DOHH2 (cell line): ENCODE results near the gene SARNP.

Experiments used
- H3F3A ChIP-seq: fragments of 200-600 bp; sonication (generic), shearing (Covaris generic); 2 replicates; pipeline ENCODE4 v1.6.0; 2016; ENCODE audit warnings: antibody characterized with exemption, mild to moderate bottlenecking; ENCODE audit not compliant: control insufficient read depth, insufficient read depth
- H3K27ac ChIP-seq: fragments of 200-600 bp; sonication (generic); 2 replicates; pipeline ENCODE4 v1.5.1; 2014; ENCODE audit warnings: low read depth, mild to moderate bottlenecking, low read length, moderate library complexity
- H3K27me3 ChIP-seq: fragments of 200-600 bp; sonication (generic); 2 replicates; pipeline ENCODE4 v1.6.1; 2014; ENCODE audit warnings: mild to moderate bottlenecking, low read length, mixed read lengths; ENCODE audit not compliant: control insufficient read depth
- H3K36me3 ChIP-seq: fragments of 200-600 bp; sonication (generic); 2 replicates; pipeline ENCODE4 v1.6.1; 2014; ENCODE audit warnings: mild to moderate bottlenecking, low read length, moderate library complexity, mixed read lengths; ENCODE audit not compliant: control insufficient read depth
- H3K4me1 ChIP-seq: fragments of 200-600 bp; sonication (generic); 2 replicates; pipeline ENCODE4 v1.6.1; 2014; ENCODE audit warnings: mild to moderate bottlenecking, low read length, mixed read lengths; ENCODE audit not compliant: control insufficient read depth
- H3K4me2 ChIP-seq: fragments of 200-600 bp; sonication (generic); 2 replicates; pipeline ENCODE4 v1.6.0; 2014; ENCODE audit warnings: mild to moderate bottlenecking, low read length, moderate library complexity
- H3K4me3 ChIP-seq: fragments of 200-600 bp; sonication (generic); 2 replicates; pipeline ENCODE4 v1.5.1; 2014; ENCODE audit warnings: mild to moderate bottlenecking, low read length, mixed read lengths
- H3K79me2 ChIP-seq: fragments of 200-600 bp; sonication (generic); 2 replicates; pipeline ENCODE4 v1.6.1; 2014; ENCODE audit warnings: mild to moderate bottlenecking, low read length, mixed read lengths; ENCODE audit not compliant: control insufficient read depth
- H3K9me2 ChIP-seq: fragments of 200-600 bp; sonication (generic); replicated peaks from 2 replicates; pipeline ENCODE4 v1.6.1; 2014; ENCODE audit warnings: mild to moderate bottlenecking, low read length, mixed read lengths; ENCODE audit not compliant: control insufficient read depth
- H3K9me3 ChIP-seq: fragments of 200-600 bp; sonication (generic); 2 replicates; pipeline ENCODE4 v1.6.1; 2014; ENCODE audit warnings: antibody characterized with exemption, low read length, mixed read lengths; ENCODE audit not compliant: control insufficient read depth, insufficient read depth
- H4K20me1 ChIP-seq: fragments of 200-600 bp; sonication (generic); 2 replicates; pipeline ENCODE4 v1.6.0; 2014; ENCODE audit warnings: low read depth, mild to moderate bottlenecking, antibody characterized with exemption, low read length, moderate library complexity; ENCODE audit not compliant: control insufficient read depth, insufficient read depth
- EZH2phosphoT487 ChIP-seq: fragments of 200-600 bp; sonication (generic); IDR thresholded peaks from 2 replicates; pipeline ENCODE4 v1.6.1; 2017; ENCODE audit warnings: borderline replicate concordance, mild to moderate bottlenecking, antibody characterized with exemption, low read length, moderate library complexity, mixed read lengths
- TF ChIP-seq, protein P1 (sequence below): fragments of 200-600 bp; sonication (generic); IDR thresholded peaks from one replicate; pipeline ENCODE4 v1.5.1; 2014; ENCODE audit warnings: antibody characterized with exemption, mild to moderate bottlenecking, low read depth, low read length; ENCODE audit not compliant: poor library complexity, severe bottlenecking

SARNP gene

DNA sequence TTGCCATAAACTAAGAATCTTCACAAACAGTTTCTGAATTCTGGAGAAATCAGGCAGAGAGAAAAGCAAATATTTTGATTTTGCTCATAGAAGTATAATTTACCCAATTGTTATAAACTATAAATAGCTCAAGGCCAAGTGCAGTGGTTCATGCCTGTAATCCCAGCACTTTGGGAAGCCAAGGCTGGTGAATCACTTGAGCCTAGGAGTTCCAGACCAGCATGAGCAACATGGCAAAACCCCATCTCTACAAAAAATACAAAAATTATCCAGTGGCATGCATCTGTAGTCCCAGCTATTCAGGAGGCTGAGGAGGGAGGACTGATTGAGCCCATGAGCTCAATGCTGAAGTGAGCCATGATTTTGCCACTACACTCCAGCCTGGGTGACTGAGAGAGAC, 44.8 kb upstream of the SARNP start:
- H3K79me2 ChIP-seq = no peaks in the 10 kb centered on the region
- no peak overlapping the region for H3K27ac ChIP-seq
- H3F3A ChIP-seq = no peaks in the 10 kb centered on the region
- H3K4me2 ChIP-seq = no peak overlapping the region
- no peaks in the 10 kb centered on the region for H3K9me2 ChIP-seq
- no peak for TF ChIP-seq EZH2phosphoT487
- TF ChIP-seq, protein P1, sequence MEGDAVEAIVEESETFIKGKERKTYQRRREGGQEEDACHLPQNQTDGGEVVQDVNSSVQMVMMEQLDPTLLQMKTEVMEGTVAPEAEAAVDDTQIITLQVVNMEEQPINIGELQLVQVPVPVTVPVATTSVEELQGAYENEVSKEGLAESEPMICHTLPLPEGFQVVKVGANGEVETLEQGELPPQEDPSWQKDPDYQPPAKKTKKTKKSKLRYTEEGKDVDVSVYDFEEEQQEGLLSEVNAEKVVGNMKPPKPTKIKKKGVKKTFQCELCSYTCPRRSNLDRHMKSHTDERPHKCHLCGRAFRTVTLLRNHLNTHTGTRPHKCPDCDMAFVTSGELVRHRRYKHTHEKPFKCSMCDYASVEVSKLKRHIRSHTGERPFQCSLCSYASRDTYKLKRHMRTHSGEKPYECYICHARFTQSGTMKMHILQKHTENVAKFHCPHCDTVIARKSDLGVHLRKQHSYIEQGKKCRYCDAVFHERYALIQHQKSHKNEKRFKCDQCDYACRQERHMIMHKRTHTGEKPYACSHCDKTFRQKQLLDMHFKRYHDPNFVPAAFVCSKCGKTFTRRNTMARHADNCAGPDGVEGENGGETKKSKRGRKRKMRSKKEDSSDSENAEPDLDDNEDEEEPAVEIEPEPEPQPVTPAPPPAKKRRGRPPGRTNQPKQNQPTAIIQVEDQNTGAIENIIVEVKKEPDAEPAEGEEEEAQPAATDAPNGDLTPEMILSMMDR = no peak
- H3K27me3 ChIP-seq = no peaks in the 10 kb centered on the region
- no peaks in the 10 kb centered on the region for H3K9me3 ChIP-seq
- no peaks in the 10 kb centered on the region for H4K20me1 ChIP-seq
- H3K4me1 ChIP-seq = no peaks in the 10 kb centered on the region
- no peaks in the 10 kb centered on the region for H3K36me3 ChIP-seq
- H3K4me3 ChIP-seq = no peak overlapping the region

DNA sequence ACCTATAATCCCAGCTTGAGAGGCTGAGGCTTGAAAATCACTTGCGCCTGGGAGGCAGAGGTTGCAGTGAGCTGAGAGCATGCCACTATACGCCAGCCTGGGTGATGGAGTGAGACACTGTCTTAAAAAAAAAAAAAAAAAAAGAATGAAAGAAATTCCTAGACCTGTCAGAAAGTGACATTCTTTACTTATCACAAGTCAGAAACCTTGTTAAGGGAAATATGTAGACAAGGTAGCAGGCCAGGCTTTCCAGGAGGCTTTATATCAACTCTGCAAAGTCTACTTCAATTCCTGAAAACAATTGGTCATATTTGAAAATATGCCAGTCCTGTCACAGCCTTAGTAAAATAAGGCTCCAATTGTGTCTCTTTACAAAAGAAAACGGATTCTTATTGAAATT, 44.3 kb upstream of the SARNP start:
- TF ChIP-seq, protein P1 = no peak
- no peak for TF ChIP-seq EZH2phosphoT487
- Histone ChIP-seq H3F3A (no peaks in the 10 kb centered on the region), H3K9me2 (no peaks in the 10 kb centered on the region), H3K9me3 (no peaks in the 10 kb centered on the region), H3K4me3 (no peak overlapping the region), H3K27ac (no peak overlapping the region), H3K4me1 (no peaks in the 10 kb centered on the region), H3K4me2 (no peak overlapping the region), H3K36me3 (no peaks in the 10 kb centered on the region), H3K27me3 (no peaks in the 10 kb centered on the region), H3K79me2 (no peaks in the 10 kb centered on the region), H4K20me1 (no peaks in the 10 kb centered on the region)

- H3K9me2 ChIP-seq = no peaks in the 10 kb centered on the region
- no peaks in the 10 kb centered on the region for H3K36me3 ChIP-seq
- H3F3A ChIP-seq = no peaks in the 10 kb centered on the region
- no peaks in the 10 kb centered on the region for H3K27me3 ChIP-seq
- TF ChIP-seq EZH2phosphoT487 = no peak
- TF ChIP-seq, protein P1 = no peak
- no peak overlapping the region for H3K27ac ChIP-seq
- H3K4me3 ChIP-seq = no peak overlapping the region
- H3K9me3 ChIP-seq = no peaks in the 10 kb centered on the region
- H3K4me1 ChIP-seq = no peaks in the 10 kb centered on the region
- no peaks in the 10 kb centered on the region for H4K20me1 ChIP-seq
- no peak overlapping the region for H3K4me2 ChIP-seq
- no peaks in the 10 kb centered on the region for H3K79me2 ChIP-seq
Measured at GRCh38 chr12:55861396-55861795, 43.9 kb upstream of the SARNP start.

DNA sequence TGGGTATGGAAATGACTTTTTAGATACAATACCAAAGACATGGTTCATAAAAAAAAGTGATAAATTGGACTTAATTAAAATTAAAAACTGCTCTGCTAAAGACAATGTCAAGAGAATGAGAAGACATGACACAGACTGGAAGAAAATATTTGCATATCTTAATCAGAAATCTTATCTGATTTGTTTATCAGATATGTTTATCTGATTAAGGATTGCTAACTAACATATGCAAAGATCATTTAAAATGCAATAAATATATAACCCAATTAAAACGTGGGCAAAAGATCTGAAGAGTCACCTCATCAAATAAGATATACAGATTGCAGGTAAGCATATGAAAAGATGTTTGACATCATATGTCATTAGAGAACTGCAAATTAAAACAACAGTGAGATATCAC, 35.2 kb upstream of the SARNP start:
- TF ChIP-seq, protein P1 = no peak
- no peak for TF ChIP-seq EZH2phosphoT487
- Histone ChIP-seq H3K36me3 (no peaks in the 10 kb centered on the region), H3K27me3 (peaks cover 25% of the 10 kb centered on the region), H3K9me2 (no peaks in the 10 kb centered on the region), H3K4me3 (no peak overlapping the region), H3K4me1 (no peaks in the 10 kb centered on the region), H3K4me2 (no peak overlapping the region), H3F3A (no peaks in the 10 kb centered on the region), H3K9me3 (no peaks in the 10 kb centered on the region), H3K27ac (no peak overlapping the region), H4K20me1 (no peaks in the 10 kb centered on the region), H3K79me2 (no peaks in the 10 kb centered on the region)
